NOMO-1 (cell line): ENCODE measurements around the gene HGS.

Experiments used
- DNase-seq, 2 experiments: peaks; one replicate each; lab custom pipeline; 2025; ENCODE audit not compliant: unreplicated experiment in 2 of 2; lab: John Stamatoyannopoulos, UW

HGS gene

GRCh38 chr17:81655378-81656117 lies 28.3 kb upstream of the HGS start:
- no peak for DNase-seq

- DNase-seq = no peak
These were observed 27.6 kb upstream of the HGS start, which contains the start of gene PDE6G for GRCh38 chr17:81656118-81656743. Gene PDE6G, minus strand, starts transcription at chr17:81656542. Its CDS starts 3,237 bp downstream, at chr17:81653305.

DNA sequence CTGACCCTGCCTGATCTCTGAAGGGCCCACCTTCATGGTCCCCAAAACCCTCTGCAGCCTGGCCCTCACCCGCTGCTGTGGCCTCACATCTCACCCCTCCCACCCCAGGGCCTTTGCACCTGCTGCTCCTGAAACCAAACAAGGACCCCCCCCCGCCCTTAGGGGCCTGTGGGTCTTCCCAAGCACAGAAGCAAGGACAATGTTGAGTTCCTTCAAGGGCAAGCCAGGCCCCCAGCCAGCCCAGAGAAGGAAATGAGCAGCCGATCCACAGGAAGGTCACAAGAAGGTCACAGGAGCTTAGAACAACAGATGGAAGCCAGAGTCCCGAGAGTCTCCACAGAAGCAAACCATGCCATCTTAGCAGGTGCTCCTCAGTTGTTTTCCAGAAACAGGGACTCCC lies 27.0 kb upstream of the HGS start:
- DNase-seq = no peak

DNA sequence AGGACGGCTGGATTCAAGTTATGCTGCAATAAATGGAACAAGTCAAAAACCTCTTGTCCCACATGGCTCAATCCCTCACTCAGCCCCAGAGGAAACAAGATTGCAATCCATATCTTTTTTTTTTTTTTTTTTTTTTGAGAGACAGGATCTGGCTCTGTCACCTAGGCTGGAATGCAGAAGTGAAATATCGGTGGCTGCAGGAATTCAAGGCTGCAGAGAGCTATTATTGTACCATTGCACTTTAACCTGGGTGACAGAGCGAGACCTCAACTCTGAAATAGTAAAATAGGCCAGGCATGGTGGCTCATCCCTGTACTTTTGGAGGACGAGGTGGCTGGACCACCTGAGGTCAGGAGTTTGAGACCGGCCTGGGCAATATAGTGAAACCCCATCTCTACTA lies 24.8 kb upstream of the HGS start:
- no peak for DNase-seq

DNA sequence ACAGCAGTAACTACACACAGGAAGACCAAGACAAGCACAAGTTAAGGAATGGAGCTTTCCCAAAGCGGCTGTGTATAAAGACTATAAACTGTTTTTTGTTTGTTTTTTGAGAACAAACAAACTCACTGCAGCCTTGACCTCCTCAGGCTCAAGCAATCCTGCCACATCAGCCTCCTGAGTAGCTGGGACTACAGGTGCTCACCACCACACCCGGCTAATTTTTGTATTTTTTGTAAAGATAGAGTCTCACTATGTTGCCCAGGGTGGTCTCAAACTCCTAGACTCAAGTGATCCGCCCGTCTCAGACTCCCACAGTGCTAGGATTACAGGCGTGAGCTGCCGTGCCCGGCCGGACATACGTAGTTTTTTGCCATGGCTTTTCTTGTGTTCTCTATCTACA lies 23.4 kb upstream of the HGS start:
- no peak for DNase-seq

DNA sequence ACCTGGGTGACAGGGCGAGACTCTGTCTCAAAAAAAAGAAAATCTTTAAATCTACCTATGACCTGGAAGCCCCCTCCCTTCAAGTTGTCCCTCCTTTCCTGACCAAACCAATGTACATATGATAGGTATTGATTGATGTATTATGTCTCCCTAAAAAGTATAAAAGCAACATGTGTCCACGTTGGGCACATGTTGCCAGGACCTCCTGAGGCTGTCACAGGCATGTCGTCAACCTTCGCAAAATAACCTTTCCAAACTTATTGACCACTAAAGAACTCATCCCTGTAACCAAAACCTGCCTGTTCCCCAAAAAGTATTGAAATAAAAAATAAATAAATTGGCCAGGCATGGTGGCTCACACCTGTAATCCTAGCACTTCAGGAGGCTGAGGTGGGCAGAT lies 21.8 kb upstream of the HGS start:
- DNase-seq = no peak

- no peak for DNase-seq
These were observed 19.8 kb upstream of the HGS start for GRCh38 chr17:81664051-81664470.

DNA sequence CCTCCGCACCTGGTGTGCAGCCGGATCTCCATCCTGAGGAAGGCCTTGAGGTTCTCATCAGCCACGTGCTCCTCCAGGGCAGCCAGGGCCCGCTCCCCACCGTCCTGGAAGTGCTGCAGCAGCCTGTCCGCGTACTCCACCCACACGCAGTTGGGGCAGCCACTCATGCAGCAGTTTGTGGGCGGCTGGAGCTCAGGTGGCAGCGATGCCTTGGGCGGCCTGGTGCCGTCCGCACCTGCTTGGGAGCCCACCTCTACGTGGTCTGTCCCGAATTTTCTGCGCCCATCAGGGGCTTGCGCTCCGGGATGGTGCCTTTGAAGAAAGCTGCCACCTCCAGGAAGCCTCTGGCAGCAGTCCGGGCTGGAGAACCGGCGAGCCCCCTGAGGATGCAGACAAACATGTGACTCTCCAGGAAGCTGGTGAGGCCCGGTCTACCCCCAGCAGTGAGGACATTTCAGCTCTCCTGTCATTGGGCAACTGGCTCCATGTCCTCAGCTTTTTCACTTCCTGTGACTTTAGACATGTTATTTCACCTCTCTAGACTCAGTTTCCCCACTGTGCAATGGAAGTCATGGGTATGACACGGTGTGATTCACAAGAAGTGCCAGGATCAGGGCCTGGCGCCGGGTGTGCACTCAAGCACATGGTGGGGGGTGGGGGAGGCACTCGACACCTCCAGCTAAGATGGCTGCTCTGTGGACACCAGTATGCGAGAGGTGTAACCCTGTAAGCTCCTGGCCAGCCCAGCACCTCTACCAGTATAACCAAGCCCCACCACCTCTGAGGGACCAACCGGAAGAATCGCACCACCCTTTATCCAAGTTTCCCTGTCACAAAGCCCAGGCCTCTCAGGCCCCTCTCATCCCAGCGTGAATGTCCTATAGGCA lies 18.4 kb upstream of the HGS start:
- peak in 1 of 2 experiments; percentile 18 for DNase-seq

GRCh38 chr17:81666092-81666341 lies 17.8 kb upstream of the HGS start:
- peak in 1 of 2 experiments; percentile 44 for DNase-seq

DNA sequence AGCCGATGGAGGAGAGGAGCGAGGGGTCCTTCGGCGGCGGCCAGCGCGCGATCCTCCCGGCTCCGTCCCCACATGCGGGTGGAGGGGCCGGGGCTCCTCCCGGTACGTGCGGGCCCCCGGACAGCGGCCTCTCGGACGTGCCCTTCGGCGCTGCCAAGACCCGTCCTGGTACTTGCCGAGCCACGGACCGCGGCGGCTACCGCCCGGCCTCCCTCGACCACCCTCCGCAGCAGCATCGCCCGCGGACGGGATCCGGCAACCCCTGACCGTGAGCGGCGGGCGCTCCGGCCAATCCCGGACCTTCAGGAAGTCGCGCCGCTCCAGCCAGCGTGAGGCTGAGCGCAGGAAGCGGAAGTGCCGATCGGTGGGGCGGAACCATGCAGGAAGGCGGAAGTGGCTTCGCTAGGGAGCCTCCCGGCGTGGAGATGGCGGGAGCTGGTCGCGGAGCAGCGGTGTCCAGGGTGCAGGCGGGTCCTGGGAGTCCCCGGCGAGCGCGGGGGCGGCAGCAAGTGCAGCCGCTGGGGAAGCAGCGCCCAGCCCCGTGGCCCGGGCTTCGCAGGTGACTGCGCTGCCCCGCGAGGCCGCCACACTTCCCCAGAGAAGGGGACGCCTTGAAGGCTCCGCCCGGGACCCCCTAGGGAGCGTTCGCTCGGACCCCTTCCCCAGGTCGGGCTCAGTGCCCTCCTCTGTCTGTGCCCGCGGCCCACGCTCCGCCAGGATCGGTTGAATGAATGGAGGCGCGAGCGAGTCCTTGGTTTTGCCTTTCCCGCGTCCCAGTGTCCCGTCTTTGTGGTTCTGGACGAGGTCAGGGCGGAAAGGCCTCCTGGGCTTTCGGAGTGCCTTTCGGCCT lies 17.2 kb upstream of the HGS start, which contains the start of the genes CCDC137 and OXLD1:
TSS of gene CCDC137 (plus strand) at position 396 of the 850 bp plus-strand sequence. CDS start at position 426, 30 bp downstream.
TSS of gene OXLD1 (minus strand) at position 264 of the 850 bp plus-strand sequence. CDS start at position 236, 28 bp downstream.
- DNase-seq = peak; percentile 92 to 95

- peak; percentile 10 to 54 for DNase-seq
These were observed 16.1 kb upstream of the HGS start for GRCh38 chr17:81667754-81668153.

DNA sequence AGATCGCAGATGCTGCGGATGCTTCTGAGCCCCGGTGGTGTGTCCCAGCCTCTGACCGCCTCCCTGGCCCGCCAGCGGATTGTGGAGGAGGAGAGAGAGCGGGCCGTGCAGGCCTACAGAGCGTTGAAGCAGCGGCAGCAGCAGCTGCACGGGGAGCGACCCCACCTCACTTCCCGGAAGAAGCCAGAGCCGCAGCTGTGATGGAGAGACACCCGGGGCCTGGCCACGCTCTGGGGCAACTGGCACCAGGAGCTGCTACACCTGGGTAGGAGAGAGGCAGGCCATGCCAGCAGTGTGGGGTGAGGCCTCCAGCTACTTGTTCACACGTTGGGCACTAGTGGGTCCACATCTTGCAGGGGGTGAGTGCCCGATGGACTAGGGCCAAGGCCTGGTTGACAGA lies 11.3 kb upstream of the HGS start:
- no peak for DNase-seq

- DNase-seq = no peak
These were observed 10.9 kb upstream of the HGS start for GRCh38 chr17:81672954-81673353.

GRCh38 chr17:81673561-81674258 lies 10.1 kb upstream of the HGS start:
- DNase-seq = no peak

DNA sequence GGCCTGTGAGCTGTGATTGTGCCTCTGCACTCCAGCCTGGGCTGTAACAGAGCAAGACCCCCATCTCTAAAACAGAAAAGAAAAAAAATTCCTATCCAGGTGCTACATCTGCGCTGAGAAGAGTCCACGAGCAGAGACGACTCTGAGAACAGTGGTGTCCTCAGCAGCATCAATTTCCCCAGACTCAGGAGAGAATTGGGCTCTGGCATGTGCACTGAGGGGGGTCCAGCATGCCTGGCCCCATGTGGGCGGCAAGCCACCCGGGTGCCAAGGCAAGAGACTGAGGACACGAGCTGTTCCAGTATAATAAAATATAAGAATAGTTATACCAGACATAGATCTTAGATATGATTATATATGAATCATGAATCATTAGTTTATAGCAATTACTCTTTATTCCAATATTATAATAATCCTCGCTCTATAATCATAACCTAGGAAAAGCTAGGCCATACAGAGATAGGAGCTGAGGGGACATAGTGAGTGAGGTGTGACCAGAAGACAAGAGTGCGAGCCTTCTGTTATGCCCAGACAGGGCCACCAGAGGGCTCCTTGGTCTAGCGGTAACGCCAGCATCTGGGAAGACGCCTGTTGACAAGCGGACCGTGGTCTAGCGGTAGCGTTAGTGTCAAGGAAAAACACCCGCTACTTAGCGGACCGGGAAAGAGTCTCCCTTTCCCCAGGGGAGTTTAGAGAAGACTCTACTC lies 8.1 kb upstream of the HGS start:
- peak in 1 of 2 experiments; percentile 13 for DNase-seq

DNA sequence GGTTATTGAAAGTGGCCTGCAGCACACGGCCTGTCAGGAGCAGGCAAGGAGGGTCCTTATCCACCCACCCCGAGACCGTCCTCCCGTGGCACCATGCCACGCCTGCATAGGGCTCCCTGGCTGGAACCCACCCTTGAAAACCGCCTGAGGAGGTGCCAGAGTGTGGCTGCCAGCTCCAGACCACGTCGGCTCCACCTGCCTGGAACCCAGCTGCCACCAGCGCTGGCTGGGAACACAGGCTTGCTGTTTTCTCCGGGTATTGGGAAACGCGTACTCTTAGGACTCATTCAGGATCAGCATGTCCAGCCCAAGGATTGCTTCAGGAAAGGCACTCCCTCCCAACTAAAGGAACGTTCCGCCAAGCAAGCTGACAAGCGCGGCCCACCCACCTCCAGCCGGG lies 6.9 kb upstream of the HGS start:
- DNase-seq = no peak

DNA sequence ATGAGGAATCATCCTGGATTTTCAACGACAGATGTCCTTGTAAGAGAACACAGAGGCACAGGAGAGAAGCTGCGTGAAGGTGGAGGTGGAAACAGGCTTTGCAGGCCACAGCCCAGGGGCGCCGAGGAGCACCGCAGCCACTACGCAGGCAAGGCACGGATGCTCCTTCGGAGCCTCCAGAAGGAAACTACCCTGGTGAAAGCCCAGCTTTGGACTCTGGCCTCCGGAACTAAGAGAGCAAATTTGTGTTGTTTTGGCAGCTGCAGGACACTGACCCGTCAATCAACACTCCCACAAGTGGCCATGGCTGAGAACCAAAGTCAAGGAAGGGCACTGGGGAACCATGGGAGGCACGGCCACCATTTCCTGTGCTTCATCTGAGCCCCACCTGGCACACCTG lies 3.7 kb upstream of the HGS start:
- DNase-seq = no peak

GRCh38 chr17:81681672-81682071 lies 2.1 kb upstream of the HGS start:
- no peak for DNase-seq

GRCh38 chr17:81682565-81683207 lies 1.1 kb upstream of the HGS start:
- no peak for DNase-seq
